Heart left ventricle (tissue), 16 donors: ENCODE measurements around the gene AFF3. TPM values are rescaled to one million over a fixed set of nuclear protein-coding genes. Genes with fewer than 3 reads are reported as not detected.

Experiments
- ATAC-seq, 4 donors: fragments of 200-7000 bp; cut with Tn5 transposase; one replicate each; pipeline ENCODE4 v1.9.1; 2020 to 2022; ENCODE audit warnings: moderate library complexity in 4 of 4, mild to moderate bottlenecking in 3 of 4, moderate number of reproducible peaks in 1 of 4
- DNase-seq, 5 donors: peaks; one replicate each; pipeline ENCODE4 v3.0.0-alpha.2; 2020
- H3K27ac ChIP-seq, 12 donors: fragments of 200-600 bp; sonication (generic) in 4 of 12; one replicate each; pipeline versions ENCODE4 v1.5.0 to v1.8.0; 2016 to 2022; ENCODE audit warnings: mild to moderate bottlenecking in 2 of 12
- H3K27me3 ChIP-seq, 9 donors: fragments of 200-600 bp; sonication (generic) in 2 of 9; one replicate each; pipeline versions ENCODE4 v1.5.1 to v1.8.0; 2016 to 2022; ENCODE audit warnings: mild to moderate bottlenecking in 3 of 9
- H3K36me3 ChIP-seq, 9 donors: fragments of 200-600 bp; sonication (generic) in 2 of 9; one replicate each; pipeline versions ENCODE4 v1.5.0 to v1.8.0; 2018 to 2022; ENCODE audit warnings: mild to moderate bottlenecking in 2 of 9
- H3K4me1 ChIP-seq, 12 donors: fragments of 200-600 bp; sonication (generic) in 4 of 12; one replicate each; pipeline versions ENCODE4 v1.5.0 to v1.8.0; 2016 to 2022; ENCODE audit warnings: mild to moderate bottlenecking in 3 of 12
- H3K4me3 ChIP-seq, 12 donors: fragments of 200-600 bp; sonication (generic) in 4 of 12; one replicate each; pipeline versions ENCODE4 v1.5.0 to v1.8.0; 2017 to 2022; ENCODE audit warnings: mild to moderate bottlenecking in 9 of 12, moderate library complexity in 4 of 12
- H3K9me3 ChIP-seq, 12 donors: fragments of 200-600 bp; sonication (generic) in 4 of 12; one replicate each; pipeline versions ENCODE4 v1.5.0 to v1.8.0; 2016 to 2022; ENCODE audit warnings: mild to moderate bottlenecking in 1 of 12
- CTCF ChIP-seq, 12 donors: fragments of 200-600 bp; sonication (generic) in 4 of 12; IDR thresholded peaks; one replicate each; pipeline versions ENCODE4 v1.5.0 to v1.8.0; 2018 to 2022; ENCODE audit warnings: antibody characterized with exemption in 12 of 12, mild to moderate bottlenecking in 5 of 12
- POLR2A ChIP-seq, 2 donors: fragments of 450-650 bp; IDR thresholded peaks; one replicate each; pipeline ENCODE4 v1.6.1; 2017; ENCODE audit warnings: antibody characterized with exemption in 2 of 2, mild to moderate bottlenecking in 2 of 2, moderate library complexity in 2 of 2
- WGBS, 4 donors: extraction: QIAGEN DNeasy Blood & Tissue Kit in 2 of 4; methylation state at CpG; one replicate each; pipeline versions ENCODE4 v1.1.5 to v1.1.7; 2013 to 2018; 5-methylcytosine and 5-hydroxymethylcytosine counted together
- intact Hi-C, 10 donors: fragments of 100-400 bp; cut with DNase I; formaldehyde crosslinking; loops; one replicate each; pipeline versions ENCODE4 v1.11.1 to v1.14.2; 2022
- polyA plus RNA-seq, 2 donors: library from polyadenylated mRNA; stranded (reverse); fragments of 200-250 nt; gene quantifications; one replicate each; pipeline ENCODE4 v1.2.3, GENCODE V29; 2013
- total RNA-seq, 9 donors: library from RNA; depleted of rRNA in 2 of 9; stranded (reverse); fragments of >200 nt in 2 of 9; fragmentation: NEBNext Ultra II Directional in 3 of 9; extraction: Animal tissue kit (Norgen Biotek cat#: 25700) in 3 of 9; gene quantifications; one replicate each; pipeline versions ENCODE4 v1.1.0 to v1.2.4, GENCODE V29; 2016 to 2023
- donor health status: ischemic (EF 13 %, LVEDD 7.1; RV severe dilation, severe dysfunction).
- donor health status: healthy with polysubstance abuse.
- donor health status: DM: no; HTN: yes; CAD: no.
- donor health status: DM: no; HTN: no; CAD: no.
- donor health status: ischemic (EF 25% LVEDD 6.9; RV normal size, moderate dysfunction).
- donor health status: ischemic (EF 25% LVEDD 5.7; RV mildly dilated, moderate dysfunction).
- donor health status: healthy.
- donor health status: DM: yes; HTN: yes; CAD: no.
- donor health status: ischemic (EF 35%, LVEDD 5.7; RV mildly dilated, moderate dysfunction).
- donor health status: nonischemic (EF 11% LVEDD 7.7; RV severe dilation, severe dysfunction).
- donor health status: DM: yes; HTN: yes; CAD: no.
- donor health status: PGD.
- donor health status: ischemic (EF 29% LVEDD 5.4; RV normal size, mild dysfunction).
- donor health status: nonischemic (EF 23%, LVEDD 6.1; RV moderate dilation, normal function).

Gene AFF3
- total and polyA plus RNA-seq, 11 donors: 1.3 to 15.5 (median 4.7) TPM

GRCh38 chr2:99659874-99660273 lies 482.5 kb downstream of the AFF3 start:
- Histone ChIP-seq H3K9me3 (no peaks in the 10 kb centered on the region), H3K27ac (peak overlapping the region in 9 of 12 donors; percentile 12 to 79 (median 42)), H3K4me3 (no peak overlapping the region), H3K27me3 (no peaks in the 10 kb centered on the region), H3K4me1 (peaks cover 0 to 55% (median 31%) of the 10 kb centered on the region in 12 donors), H3K36me3 (no peaks in the 10 kb centered on the region)
- ATAC-seq (peak; percentile 21 to 65 (median 48)), DNase-seq (peak in 2 of 5 donors; percentile 36 to 50)
- no peak for TF ChIP-seq CTCF (IDR thresholded peaks at IDR 0.05)
- no peak for TF ChIP-seq POLR2A (IDR thresholded peaks at IDR 0.05)
- intact Hi-C loops: loop anchor here in 1 of 10 donors (5.0 kb wide), 1 partner anchor 47 kb away; no protein-coding TSS in a partner anchor
- WGBS, 4 donors: 74 to 82% (median 76%) methylated on average over 3 of the region's 3 CpGs

GRCh38 chr2:99657691-99658258 lies 484.6 kb downstream of the AFF3 start:
- DNase-seq: no peak
- intact Hi-C loops: no loop called here
- ATAC-seq: no peak
- WGBS, 4 donors: 40 to 69% (median 57%) methylated on average over 7 of the region's 7 CpGs
- H3K27me3 ChIP-seq: no peaks in the 10 kb centered on the region
- no peak overlapping the region for H3K4me3 ChIP-seq
- peaks cover 0 to 40% (median 19%) of the 10 kb centered on the region in 12 donors for H3K4me1 ChIP-seq
- TF ChIP-seq CTCF (IDR thresholded peaks at IDR 0.05): no peak
- TF ChIP-seq POLR2A (IDR thresholded peaks at IDR 0.05): no peak
- H3K36me3 ChIP-seq: no peaks in the 10 kb centered on the region
- peaks cover 0 to 3% (median 0%) of the 10 kb centered on the region in 12 donors for H3K9me3 ChIP-seq
- peak overlapping the region in 8 of 12 donors; percentile 7 to 66 (median 43) for H3K27ac ChIP-seq

GRCh38 chr2:99656994-99657393 lies 485.4 kb downstream of the AFF3 start:
- intact Hi-C loops: no loop called here
- WGBS, 4 donors: 30 to 35% (median 30%) methylated on average over 5 of the region's 5 CpGs
- H3K4me1 ChIP-seq: peaks cover 0 to 33% (median 14%) of the 10 kb centered on the region in 12 donors
- no peak for TF ChIP-seq CTCF (IDR thresholded peaks at IDR 0.05)
- TF ChIP-seq POLR2A (IDR thresholded peaks at IDR 0.05): no peak
- no peaks in the 10 kb centered on the region for H3K27me3 ChIP-seq
- H3K4me3 ChIP-seq: no peak overlapping the region
- DNase-seq (peak in 3 of 5 donors; percentile 43 to 52 (median 47)), ATAC-seq (peak in 3 of 4 donors; percentile 49 to 78 (median 71))
- H3K36me3 ChIP-seq: no peaks in the 10 kb centered on the region
- H3K27ac ChIP-seq: peak overlapping the region in 10 of 12 donors; percentile 7 to 66 (median 36)
- peaks cover 0 to 3% (median 0%) of the 10 kb centered on the region in 12 donors for H3K9me3 ChIP-seq

- no peaks in the 10 kb centered on the region for H3K27me3 ChIP-seq
- H3K4me3 ChIP-seq: no peak overlapping the region
- DNase-seq: no peak
- no peak for ATAC-seq
- no peak overlapping the region for H3K27ac ChIP-seq
- no peaks in the 10 kb centered on the region for H3K36me3 ChIP-seq
- intact Hi-C loops: loop anchor here in 1 of 10 donors (5.0 kb wide), 1 partner anchor 44 kb away; no protein-coding TSS in a partner anchor
- TF ChIP-seq POLR2A (IDR thresholded peaks at IDR 0.05) (no peak), CTCF (IDR thresholded peaks at IDR 0.05) (no peak)
- H3K9me3 ChIP-seq: peaks cover 0 to 3% (median 0%) of the 10 kb centered on the region in 12 donors
- peaks cover 0 to 24% (median 10%) of the 10 kb centered on the region in 12 donors for H3K4me1 ChIP-seq
- WGBS, 4 donors: 89 to 92% (median 91%) methylated on average over 9 of the region's 9 CpGs
These were observed 489.0 kb downstream of the AFF3 start for GRCh38 chr2:99653433-99653832.
